HepG2 (cell line): Measurements from ENCODE around the gene ZNF326. TPM values are rescaled to one million over a fixed set of nuclear protein-coding genes. Genes with fewer than 3 reads are reported as not detected.

ENCODE experiments used
- ARNT2 ChIP-seq: sonication (generic); formaldehyde crosslinking; IDR thresholded peaks from 2 replicates; pipeline ENCODE4 v1.8.0; 2022; ENCODE audit warnings: mild to moderate bottlenecking, low read depth, missing genetic modification reagents, moderate library complexity
- CHD4 ChIP-seq: fragments of 200-600 bp; sonication (generic); IDR thresholded peaks from 2 replicates; pipeline ENCODE4 v1.7.0; 2017; ENCODE audit warnings: mild to moderate bottlenecking, low read length, borderline replicate concordance
- ELK4 ChIP-seq: sonication (generic); formaldehyde crosslinking; IDR thresholded peaks from 2 replicates; pipeline ENCODE4 v1.9.0; 2021; ENCODE audit warnings: missing genetic modification reagents, borderline replicate concordance
- FOXP1 ChIP-seq, 2 experiments: fragments of 450-650 bp in 1 of 2; IDR thresholded peaks; 2 replicates each; pipeline ENCODE4 v1.6.1; 2017 to 2018; ENCODE audit warnings: antibody characterized with exemption in 1 of 2
- GTF3A ChIP-seq: sonication (generic); formaldehyde crosslinking; conservative IDR thresholded peaks from 2 replicates; pipeline ENCODE4 v1.4.0; 2020; ENCODE audit warnings: mild to moderate bottlenecking, missing genetic modification reagents
- HMG20A ChIP-seq: IDR thresholded peaks from 2 replicates; pipeline ENCODE4 v1.6.1; 2016; ENCODE audit warnings: borderline replicate concordance
- HOXA5 ChIP-seq: sonication (generic); formaldehyde crosslinking; IDR thresholded peaks from 2 replicates; pipeline ENCODE4 v1.4.0; 2020; ENCODE audit warnings: missing genetic modification reagents
- KLF13 ChIP-seq: sonication (generic); formaldehyde crosslinking; IDR thresholded peaks from 2 replicates; pipeline ENCODE4 v1.4.0; 2020; ENCODE audit warnings: mild to moderate bottlenecking, missing genetic modification reagents
- LBX2 ChIP-seq: sonication (generic); formaldehyde crosslinking; IDR thresholded peaks from 2 replicates; pipeline ENCODE4 v1.5.0; 2020; ENCODE audit warnings: missing genetic modification reagents, mild to moderate bottlenecking, borderline replicate concordance
- MYC ChIP-seq: sonication (generic); formaldehyde crosslinking; IDR thresholded peaks from 2 replicates; pipeline ENCODE4 v1.9.0; 2021; ENCODE audit warnings: missing genetic modification reagents, borderline replicate concordance
- NCOA5 ChIP-seq: sonication (generic); formaldehyde crosslinking; IDR thresholded peaks from 2 replicates; pipeline ENCODE4 v1.4.0; 2020; ENCODE audit warnings: missing genetic modification reagents
- RBM22 ChIP-seq: fragments of 200-400 bp; formaldehyde crosslinking; optimal IDR thresholded peaks from 2 replicates; pipeline ENCODE3; 2017; ENCODE audit warnings: mild to moderate bottlenecking, low read length, moderate library complexity
- SNAPC2 ChIP-seq: sonication (generic); formaldehyde crosslinking; IDR thresholded peaks from 2 replicates; pipeline ENCODE4 v1.8.1; 2022; ENCODE audit warnings: mild to moderate bottlenecking, missing genetic modification reagents
- SP1 ChIP-seq, 2 experiments: fragments of 450-650 bp in 1 of 2; sonication (generic) in 1 of 2; formaldehyde crosslinking in 1 of 2; IDR thresholded peaks; 2 replicates each; pipeline versions ENCODE4 v1.4.0 to v1.6.1; 2016 to 2020; ENCODE audit warnings: missing genetic modification reagents in 1 of 2
- TBP ChIP-seq: sonication (generic); formaldehyde crosslinking; IDR thresholded peaks from 2 replicates; pipeline ENCODE4 v1.5.0; 2020; ENCODE audit warnings: missing genetic modification reagents
- TRAFD1 ChIP-seq: sonication (generic); formaldehyde crosslinking; IDR thresholded peaks from 2 replicates; pipeline ENCODE4 v1.5.1; 2020; ENCODE audit warnings: missing genetic modification reagents, mild to moderate bottlenecking, borderline replicate concordance
- ZNF12 ChIP-seq: sonication (generic); formaldehyde crosslinking; IDR thresholded peaks from 2 replicates; pipeline ENCODE4 v1.5.0; 2020; ENCODE audit warnings: missing genetic modification reagents
- ZNF142 ChIP-seq: sonication (generic); formaldehyde crosslinking; IDR thresholded peaks from 2 replicates; pipeline ENCODE4 v1.4.0; 2020; ENCODE audit warnings: missing genetic modification reagents
- ZNF850 ChIP-seq: sonication (generic); formaldehyde crosslinking; conservative IDR thresholded peaks from 2 replicates; pipeline ENCODE4 v1.9.0; 2021; ENCODE audit warnings: mild to moderate bottlenecking, missing genetic modification reagents
- polyA plus RNA-seq, 8 experiments: library from polyadenylated mRNA; depleted of rRNA in 3 of 8; stranded (reverse) in 7 of 8; unstranded in 1 of 8; fragments of >200 nt; fragmentation: Illumina TruSeq in 4 of 8; extraction: Trizol in 4 of 8; gene quantifications; 2 replicates each; pipeline versions ENCODE4 v1.2.1 to v1.2.3, GENCODE V29; 2011 to 2016; ENCODE audit warnings: low read depth in 4 of 8, missing spikeins in 1 of 8, mixed read lengths in 1 of 8; ENCODE audit not compliant: insufficient read depth in 1 of 8
- total RNA-seq, 5 experiments: library from RNA; depleted of rRNA; stranded (reverse); fragments of >200 nt; fragmentation: Illumina TruSeq; extraction: Trizol; gene quantifications; 2 replicates each; pipeline ENCODE4 v1.2.3, GENCODE V29; 2016; ENCODE audit warnings: low read depth in 1 of 5

ZNF326 gene
- total and polyA plus RNA-seq, 2 of the 13 experiments (the other 11 are each of a cell fraction or from before 2014, with no cell fraction given): 6.3 to 16.4 TPM

- peak; percentile 97 for TF ChIP-seq ZNF142 (CRISPR knock-in tag)
- no peak for TF ChIP-seq SP1 (IDR thresholded peaks at IDR 0.05)
- peak; percentile 95 for TF ChIP-seq SP1 (CRISPR knock-in tag; IDR thresholded peaks at IDR 0.05)
- TF ChIP-seq ARNT2 (CRISPR knock-in tag): peak; percentile 86
- TF ChIP-seq HOXA5: peak; percentile 72
- TF ChIP-seq ZNF12: no peak
- no peak for TF ChIP-seq RBM22
- no peak for TF ChIP-seq GTF3A
- no peak for TF ChIP-seq TRAFD1 (CRISPR knock-in tag)
- TF ChIP-seq ELK4: no peak
- TF ChIP-seq LBX2 (CRISPR knock-in tag): no peak
- no peak for TF ChIP-seq FOXP1 (IDR thresholded peaks at IDR 0.05)
- no peak for TF ChIP-seq FOXP1 (CRISPR knock-in tag; IDR thresholded peaks at IDR 0.05)
- TF ChIP-seq HMG20A (CRISPR knock-in tag): 0 out of 2 replicates have a peak, but pooled peaks have one; percentile 15
- 0 out of 2 replicates have a peak, but pooled peaks have one; percentile 31 for TF ChIP-seq ZNF850 (CRISPR knock-in tag)
- no peak for TF ChIP-seq NCOA5 (CRISPR knock-in tag)
- peak; percentile 64; the same call in 1 of the 2 replicates for TF ChIP-seq KLF13 (CRISPR knock-in tag)
- no peak for TF ChIP-seq TBP
- peak; percentile 82; the same call in 1 of the 2 replicates for TF ChIP-seq SNAPC2
- TF ChIP-seq CHD4: no peak
- TF ChIP-seq MYC (CRISPR knock-in tag): peak; percentile 89
Observed at GRCh38 chr1:89994805-89995597, at the start of gene ZNF326 (continued).
